Keratinocyte (primary cell): Measurements from ENCODE around the gene CEP295NL. TPM values are rescaled to one million over a fixed set of nuclear protein-coding genes. Genes with fewer than 3 reads are reported as not detected.

Source experiments
- DNase-seq: peaks from one replicate; pipeline ENCODE4 v3.0.0-alpha.2; 2011; ENCODE audit warnings: low read depth, missing footprints, low spot score
- FAIRE-seq: peaks from 2 replicates; lab custom pipeline; 2011; peaks lifted over from hg19 to GRCh38; lab: Jason Lieb, UNC
- H2AFZ ChIP-seq: 2 replicates; pipeline ENCODE4 v1.6.0; 2012; ENCODE audit warnings: low read length, control low read depth, inconsistent platforms; ENCODE audit not compliant: control insufficient read depth
- H3K27ac ChIP-seq: 2 replicates; pipeline ENCODE4 v1.5.1; 2011; ENCODE audit warnings: low read length; ENCODE audit not compliant: control insufficient read depth, insufficient read depth
- H3K27me3 ChIP-seq: 3 replicates; pipeline ENCODE4 v1.6.0; 2011; ENCODE audit warnings: low read length; ENCODE audit not compliant: control insufficient read depth, insufficient read depth; ENCODE audit errors: extremely low read depth
- H3K36me3 ChIP-seq, 2 experiments: 2 replicates in 1 of 2; 3 replicates in 1 of 2; pipeline ENCODE4 v1.5.1; 2011; ENCODE audit warnings: low read length in 2 of 2, mild to moderate bottlenecking in 1 of 2; ENCODE audit not compliant: control insufficient read depth in 2 of 2, insufficient read depth in 2 of 2; ENCODE audit errors: extremely low read depth in 1 of 2
- H3K4me1 ChIP-seq: 3 replicates; pipeline ENCODE4 v1.5.1; 2011; ENCODE audit warnings: low read length; ENCODE audit not compliant: control insufficient read depth, insufficient read depth; ENCODE audit errors: extremely low read depth
- H3K4me2 ChIP-seq: 3 replicates; pipeline ENCODE4 v1.6.0; 2011; ENCODE audit warnings: low read depth, low read length; ENCODE audit not compliant: control insufficient read depth, insufficient read depth; ENCODE audit errors: extremely low read depth
- H3K4me3 ChIP-seq, 3 experiments: fragments of 200-600 bp in 1 of 3; sonication (generic) in 1 of 3; 2 replicates in 2 of 3; 3 replicates in 1 of 3; pipeline ENCODE4 v1.5.1; 2011 to 2016; ENCODE audit warnings: low read length in 3 of 3, mild to moderate bottlenecking in 3 of 3, control low read depth in 2 of 3, inconsistent platforms in 1 of 3, low read depth in 1 of 3, mixed read lengths in 1 of 3, mixed run types in 1 of 3, moderate library complexity in 1 of 3; ENCODE audit not compliant: control insufficient read depth in 2 of 3, insufficient read depth in 2 of 3; ENCODE audit errors: extremely low read depth in 1 of 3
- H3K79me2 ChIP-seq: 2 replicates; pipeline ENCODE4 v1.6.0; 2012; ENCODE audit warnings: low read length; ENCODE audit not compliant: control insufficient read depth, insufficient read depth
- H3K9ac ChIP-seq: 3 replicates; pipeline ENCODE4 v1.6.0; 2011; ENCODE audit warnings: low read length; ENCODE audit not compliant: control insufficient read depth, insufficient read depth; ENCODE audit errors: extremely low read depth
- H3K9me1 ChIP-seq: 3 replicates; pipeline ENCODE4 v1.6.0; 2011; ENCODE audit warnings: low read length; ENCODE audit not compliant: control insufficient read depth, insufficient read depth; ENCODE audit errors: extremely low read depth
- H3K9me3 ChIP-seq: 2 replicates; pipeline ENCODE4 v1.5.1; 2012; ENCODE audit warnings: low read depth, low read length; ENCODE audit not compliant: control insufficient read depth
- H4K20me1 ChIP-seq: 3 replicates; pipeline ENCODE4 v1.6.0; 2011; ENCODE audit warnings: low read length; ENCODE audit not compliant: control insufficient read depth, insufficient read depth; ENCODE audit errors: extremely low read depth
- CTCF ChIP-seq, 3 experiments: IDR thresholded peaks in 1 of 3; conservative IDR thresholded peaks in 1 of 3; optimal IDR thresholded peaks in 1 of 3; 2 replicates in 2 of 3; 3 replicates in 1 of 3; pipeline versions ENCODE3 to v1.5.1; 2011; ENCODE audit warnings: low read length in 3 of 3, mild to moderate bottlenecking in 3 of 3, moderate library complexity in 2 of 3, control low read depth in 1 of 3, inconsistent platforms in 1 of 3; ENCODE audit not compliant: insufficient read depth in 2 of 3; ENCODE audit errors: extremely low read depth in 1 of 3
- EZH2 ChIP-seq: IDR thresholded peaks from one replicate; pipeline ENCODE4 v1.6.1; 2012; ENCODE audit warnings: inconsistent platforms, mild to moderate bottlenecking, low read length, moderate library complexity
- dilution Hi-C: fragments of 300-500 bp; cut with MboI; formaldehyde crosslinking; loops from one replicate; pipeline ENCODE4 v1.7.0; 2020; ENCODE audit warnings: low sequenced_read_pairs; ENCODE audit not compliant: extremely low pct_ligation_motif_present
- polyA plus RNA-seq, 5 experiments: library from polyadenylated mRNA; depleted of rRNA in 3 of 5; stranded (reverse) in 3 of 5; stranded (forward) in 1 of 5; unstranded in 1 of 5; fragments of >200 nt; gene quantifications; 1 replicate in 1 of 5; 2 replicates in 3 of 5; 3 replicates in 1 of 5; pipeline versions ENCODE4 v1.2.1 to v1.2.3, GENCODE V29; 2011 to 2012; ENCODE audit warnings: missing spikeins in 2 of 5, low read depth in 1 of 5, low replicate concordance in 1 of 5

CEP295NL gene
- polyA plus RNA-seq, 1 donor (not counting 4 experiments of a cell fraction or from before 2014, with no cell fraction given), result not detected

GRCh38 chr17:78915872-78916632 is 13.1 kb upstream of the CEP295NL start:
- H3K9ac ChIP-seq, result no peak overlapping the region
- peak; percentile 41 for FAIRE-seq
- no peaks in the 10 kb centered on the region for H3K79me2 ChIP-seq
- H3K4me1 ChIP-seq, result peaks cover 8% of the 10 kb centered on the region
- peak overlapping the region; percentile 32 for H3K4me2 ChIP-seq
- TF ChIP-seq EZH2, result no peak
- TF ChIP-seq CTCF (optimal IDR thresholded peaks at IDR 0.05 in 1 of 3, IDR thresholded peaks at IDR 0.05 in 1 of 3, conservative IDR thresholded peaks at IDR 0.05 in 1 of 3; ENCODE audit: extremely low read depth in 1 of 3, insufficient read depth in 2 of 3, low read length in 3 of 3), result no peak
- no peaks in the 10 kb centered on the region for H4K20me1 ChIP-seq
- peak overlapping the region; percentile 27 for H2AFZ ChIP-seq
- H3K9me1 ChIP-seq, result no peaks in the 10 kb centered on the region
- H3K36me3 ChIP-seq, result no peaks in the 10 kb centered on the region
- H3K9me3 ChIP-seq, result no peaks in the 10 kb centered on the region
- H3K4me3 ChIP-seq, result no peak overlapping the region
- H3K27me3 ChIP-seq, result no peaks in the 10 kb centered on the region
- dilution Hi-C loops, result no loop called here
- H3K27ac ChIP-seq, result no peak overlapping the region
- DNase-seq, result no peak

- H3K4me3 ChIP-seq, result no peak overlapping the region
- H3K79me2 ChIP-seq, result no peaks in the 10 kb centered on the region
- no peak overlapping the region for H3K4me2 ChIP-seq
- FAIRE-seq (no peak), DNase-seq (no peak)
- TF ChIP-seq CTCF (optimal IDR thresholded peaks at IDR 0.05 in 1 of 3, IDR thresholded peaks at IDR 0.05 in 1 of 3, conservative IDR thresholded peaks at IDR 0.05 in 1 of 3; ENCODE audit: extremely low read depth in 1 of 3, insufficient read depth in 2 of 3, low read length in 3 of 3) (no peak), EZH2 (no peak)
- no peaks in the 10 kb centered on the region for H3K27me3 ChIP-seq
- dilution Hi-C loops, result no loop called here
- H3K9me3 ChIP-seq, result no peaks in the 10 kb centered on the region
- no peaks in the 10 kb centered on the region for H3K9me1 ChIP-seq
- no peak overlapping the region for H3K27ac ChIP-seq
- H3K9ac ChIP-seq, result no peak overlapping the region
- no peaks in the 10 kb centered on the region for H4K20me1 ChIP-seq
- peaks cover 8% of the 10 kb centered on the region for H3K4me1 ChIP-seq
- H2AFZ ChIP-seq, result no peak overlapping the region
- no peaks in the 10 kb centered on the region for H3K36me3 ChIP-seq
Measured at GRCh38 chr17:78913115-78913514, 10.1 kb upstream of the CEP295NL start.
